HepG2 (cell line): ENCODE measurements around the gene TMEM187. TPM values are rescaled to one million over a fixed set of nuclear protein-coding genes. Genes with fewer than 3 reads are reported as not detected.
A peak's percentile ranks its signal among the peaks of the same experiment; 100 is the strongest.

ENCODE experiments used
- AFF4 ChIP-seq: sonication (generic); formaldehyde crosslinking; IDR thresholded peaks from 2 replicates; pipeline ENCODE4 v1.4.0; 2020; ENCODE audit warnings: missing genetic modification reagents
- CC2D1A ChIP-seq: sonication (generic); formaldehyde crosslinking; IDR thresholded peaks from 2 replicates; pipeline ENCODE4 v1.8.1; 2023; ENCODE audit warnings: mild to moderate bottlenecking, missing genetic modification reagents
- HIVEP1 ChIP-seq: sonication (generic); formaldehyde crosslinking; IDR thresholded peaks from 2 replicates; pipeline ENCODE4 v1.4.0; 2020; ENCODE audit warnings: mild to moderate bottlenecking, missing genetic modification reagents
- HMGA1 ChIP-seq: sonication (generic); formaldehyde crosslinking; conservative IDR thresholded peaks from 2 replicates; pipeline ENCODE4 v1.4.0; 2020; ENCODE audit warnings: missing genetic modification reagents
- HOXD1 ChIP-seq: sonication (generic); formaldehyde crosslinking; IDR thresholded peaks from 2 replicates; pipeline ENCODE4 v1.5.0; 2020; ENCODE audit warnings: missing genetic modification reagents
- PBX2 ChIP-seq: IDR thresholded peaks from 2 replicates; pipeline ENCODE4 v1.6.1; 2016; ENCODE audit warnings: control low read depth
- SNAPC4 ChIP-seq: sonication (generic); formaldehyde crosslinking; IDR thresholded peaks from 2 replicates; pipeline ENCODE4 v1.4.0; 2020; ENCODE audit warnings: mild to moderate bottlenecking, missing genetic modification reagents
- TEF ChIP-seq: sonication (generic); formaldehyde crosslinking; IDR thresholded peaks from 2 replicates; pipeline ENCODE4 v1.5.0; 2020; ENCODE audit warnings: missing genetic modification reagents
- WIZ ChIP-seq: sonication (generic); formaldehyde crosslinking; IDR thresholded peaks from 2 replicates; pipeline ENCODE4 v1.5.1; 2020; ENCODE audit warnings: mild to moderate bottlenecking, missing genetic modification reagents
- ZFP90 ChIP-seq: sonication (generic); formaldehyde crosslinking; IDR thresholded peaks from 2 replicates; pipeline ENCODE4 v1.8.0; 2022; ENCODE audit warnings: missing genetic modification reagents, mild to moderate bottlenecking, inconsistent platforms, borderline replicate concordance
- ZIK1 ChIP-seq: sonication (generic); formaldehyde crosslinking; IDR thresholded peaks from 2 replicates; pipeline ENCODE4 v1.5.0; 2020; ENCODE audit warnings: mild to moderate bottlenecking, low read depth, missing genetic modification reagents, borderline replicate concordance
- ZMYM2 ChIP-seq: sonication (generic); formaldehyde crosslinking; IDR thresholded peaks from 2 replicates; pipeline ENCODE4 v1.8.0; 2022; ENCODE audit warnings: mild to moderate bottlenecking, missing genetic modification reagents
- ZNF276 ChIP-seq: sonication (generic); formaldehyde crosslinking; IDR thresholded peaks from 2 replicates; pipeline ENCODE4 v1.4.0; 2020; ENCODE audit warnings: mild to moderate bottlenecking, low read depth, missing genetic modification reagents
- ZNF605 ChIP-seq: sonication (generic); formaldehyde crosslinking; IDR thresholded peaks from 2 replicates; pipeline ENCODE4 v1.8.0; 2022; ENCODE audit warnings: mild to moderate bottlenecking, missing genetic modification reagents
- polyA plus RNA-seq, 8 experiments: library from polyadenylated mRNA; depleted of rRNA in 3 of 8; stranded (reverse) in 7 of 8; unstranded in 1 of 8; fragments of >200 nt; fragmentation: Illumina TruSeq in 4 of 8; extraction: Trizol in 4 of 8; gene quantifications; 2 replicates each; pipeline versions ENCODE4 v1.2.1 to v1.2.3, GENCODE V29; 2011 to 2016; ENCODE audit warnings: low read depth in 4 of 8, missing spikeins in 1 of 8, mixed read lengths in 1 of 8; ENCODE audit not compliant: insufficient read depth in 1 of 8
- total RNA-seq, 5 experiments: library from RNA; depleted of rRNA; stranded (reverse); fragments of >200 nt; fragmentation: Illumina TruSeq; extraction: Trizol; gene quantifications; 2 replicates each; pipeline ENCODE4 v1.2.3, GENCODE V29; 2016; ENCODE audit warnings: low read depth in 1 of 5

The TMEM187 gene
- total and polyA plus RNA-seq, 2 of the 13 experiments (the other 11 are each of a cell fraction or from before 2014, with no cell fraction given): 2.2 to 6.2 TPM

- no peak for TF ChIP-seq PBX2 (CRISPR knock-in tag)
- no peak for TF ChIP-seq TEF (CRISPR knock-in tag)
- TF ChIP-seq WIZ (CRISPR knock-in tag): no peak
- TF ChIP-seq ZIK1 (CRISPR knock-in tag): no peak
- no peak for TF ChIP-seq HIVEP1 (CRISPR knock-in tag)
- no peak for TF ChIP-seq ZFP90 (CRISPR knock-in tag)
- TF ChIP-seq AFF4 (CRISPR knock-in tag): no peak
- no peak for TF ChIP-seq SNAPC4 (CRISPR knock-in tag)
- TF ChIP-seq HMGA1 (CRISPR knock-in tag): no peak
- TF ChIP-seq ZNF605 (CRISPR knock-in tag): no peak
- no peak for TF ChIP-seq ZNF276 (CRISPR knock-in tag)
- peak; percentile 82 for TF ChIP-seq ZMYM2
- TF ChIP-seq HOXD1: no peak
- TF ChIP-seq CC2D1A (CRISPR knock-in tag): no peak
These were observed 25.4 kb upstream of the TMEM187 start (continued) for GRCh38 chrX:153947009-153947769.
